Jurkat, Clone E6-1 (cell line): ENCODE results near the gene EVX1.

ENCODE experiments used
- DNase-seq: peaks from one replicate; pipeline ENCODE4 v3.0.0-alpha.2; 2011; ENCODE audit warnings: low read depth, low spot score
- H3K4me3 ChIP-seq: 2 replicates; pipeline ENCODE4 v1.5.1; 2011; ENCODE audit warnings: mild to moderate bottlenecking, low read length, control low read depth, moderate library complexity

EVX1 gene

GRCh38 chr7:27203964-27204594 lies 38.5 kb upstream of the EVX1 start:
- no peak overlapping the region for H3K4me3 ChIP-seq
- no peak for DNase-seq

- DNase-seq = no peak
- H3K4me3 ChIP-seq = no peak overlapping the region
Observed at GRCh38 chr7:27204851-27205322, 37.7 kb upstream of the EVX1 start.

GRCh38 chr7:27205325-27206280 lies 37.0 kb upstream of the EVX1 start:
- H3K4me3 ChIP-seq = no peak overlapping the region
- no peak for DNase-seq

GRCh38 chr7:27207348-27207985 lies 35.1 kb upstream of the EVX1 start:
- H3K4me3 ChIP-seq = no peak overlapping the region
- DNase-seq = no peak

GRCh38 chr7:27208998-27209397 lies 33.6 kb upstream of the EVX1 start:
- no peak for DNase-seq
- no peak overlapping the region for H3K4me3 ChIP-seq

- H3K4me3 ChIP-seq = no peak overlapping the region
- no peak for DNase-seq
Observed at GRCh38 chr7:27209933-27210440, 32.6 kb upstream of the EVX1 start.

- DNase-seq = no peak
- no peak overlapping the region for H3K4me3 ChIP-seq
Observed at GRCh38 chr7:27210441-27211083, 32.0 kb upstream of the EVX1 start.

GRCh38 chr7:27211084-27211446 lies 31.5 kb upstream of the EVX1 start:
- no peak for DNase-seq
- H3K4me3 ChIP-seq = no peak overlapping the region

GRCh38 chr7:27211764-27212204 lies 30.8 kb upstream of the EVX1 start:
- H3K4me3 ChIP-seq = no peak overlapping the region

GRCh38 chr7:27212497-27213432 lies 29.8 kb upstream of the EVX1 start:
- DNase-seq = no peak
- H3K4me3 ChIP-seq = no peak overlapping the region

More at GRCh38 chr7:27211764-27212204, 30.8 kb upstream of the EVX1 start:
- DNase-seq = no peak

- H3K4me3 ChIP-seq = no peak overlapping the region
- DNase-seq = no peak
Observed at GRCh38 chr7:27213433-27214238, 29.0 kb upstream of the EVX1 start.

- no peak overlapping the region for H3K4me3 ChIP-seq
- DNase-seq = no peak
Observed at GRCh38 chr7:27214239-27214950, 28.2 kb upstream of the EVX1 start.

- no peak overlapping the region for H3K4me3 ChIP-seq
- DNase-seq = no peak
Observed at GRCh38 chr7:27215356-27215755, 27.2 kb upstream of the EVX1 start.

- no peak overlapping the region for H3K4me3 ChIP-seq
- no peak for DNase-seq
Observed at GRCh38 chr7:27217951-27218350, 24.7 kb upstream of the EVX1 start.

GRCh38 chr7:27219821-27220220 lies 22.8 kb upstream of the EVX1 start:
- no peak for DNase-seq
- no peak overlapping the region for H3K4me3 ChIP-seq

GRCh38 chr7:27220440-27220955 lies 22.1 kb upstream of the EVX1 start:
- H3K4me3 ChIP-seq = no peak overlapping the region
- no peak for DNase-seq
